ENCODE results near the gene RIGI. TPM values are rescaled to one million over a fixed set of nuclear protein-coding genes. Genes with fewer than 3 reads are reported as not detected.

RIGI gene
- total and polyA plus RNA-seq, 12 donors = 1.5 to 15.2 (median 4.6) TPM

- H3K27ac ChIP-seq = no peak overlapping the region
- DNase-seq (no peak), ATAC-seq (no peak)
- peaks cover 0 to 3% (median 0%) of the 10 kb centered on the region in 11 donors for H3K9me3 ChIP-seq
- intact Hi-C loops (cut with DNase I) = loop anchor here in 1 of 10 donors (10.0 kb wide), 1 partner anchor 63 kb away; no protein-coding TSS in a partner anchor
- peaks cover 0 to 90% (median 16%) of the 10 kb centered on the region in 9 donors for H3K36me3 ChIP-seq
- no peak for TF ChIP-seq CTCF (IDR thresholded peaks at IDR 0.05)
- no peaks in the 10 kb centered on the region for H3K4me1 ChIP-seq
- H3K4me3 ChIP-seq = no peak overlapping the region
- no peaks in the 10 kb centered on the region for H3K27me3 ChIP-seq
Measured at GRCh38 chr9:32497921-32498320, 28.1 kb downstream of the RIGI start.

GRCh38 chr9:32490601-32491000 lies 35.4 kb downstream of the RIGI start:
- no peak for DNase-seq
- 80 to 84% methylated on average over 3 of the region's 3 CpGs for whole genome bisulfite sequencing, 2 donors
- intact Hi-C loops (cut with DNase I) = loop anchor here in 2 of 10 donors (5.0 to 10.0 kb wide), 2 partner anchors 37 to 56 kb away; partner anchors contain the start of gene RIGI (in 1 of the 2)

GRCh38 chr9:32487981-32488380 lies 38.0 kb downstream of the RIGI start:
- H3K36me3 ChIP-seq = peaks cover 0 to 100% (median 35%) of the 10 kb centered on the region in 9 donors
- H3K4me1 ChIP-seq = no peaks in the 10 kb centered on the region
- WGBS, 2 donors = 55 to 72% methylated on average over 3 of the region's 3 CpGs
- intact Hi-C loops (cut with DNase I) = no loop called here
- DNase-seq = no peak
- no peak for ATAC-seq
- no peaks in the 10 kb centered on the region for H3K9me3 ChIP-seq
- no peak for TF ChIP-seq CTCF (IDR thresholded peaks at IDR 0.05)
- H3K27ac ChIP-seq = no peak overlapping the region
- no peak overlapping the region for H3K4me3 ChIP-seq
- no peaks in the 10 kb centered on the region for H3K27me3 ChIP-seq

More at GRCh38 chr9:32490601-32491000, 35.4 kb downstream of the RIGI start:
- H3K4me1 ChIP-seq = no peaks in the 10 kb centered on the region
- no peaks in the 10 kb centered on the region for H3K9me3 ChIP-seq
- peaks cover 0 to 98% (median 21%) of the 10 kb centered on the region in 9 donors for H3K36me3 ChIP-seq
- no peak for ATAC-seq
- no peaks in the 10 kb centered on the region for H3K27me3 ChIP-seq
- no peak for TF ChIP-seq CTCF (IDR thresholded peaks at IDR 0.05)
- no peak overlapping the region for H3K27ac ChIP-seq
- no peak overlapping the region for H3K4me3 ChIP-seq

- Histone ChIP-seq H3K27ac (no peak overlapping the region), H3K4me1 (no peaks in the 10 kb centered on the region), H3K27me3 (no peaks in the 10 kb centered on the region), H3K9me3 (no peaks in the 10 kb centered on the region), H3K36me3 (peaks cover 0 to 100% (median 35%) of the 10 kb centered on the region in 9 donors), H3K4me3 (no peak overlapping the region)
- DNase-seq (no peak), ATAC-seq (no peak)
- intact Hi-C loops (cut with DNase I) = no loop called here
- TF ChIP-seq CTCF (IDR thresholded peaks at IDR 0.05) = no peak
- 87 to 88% methylated on average over 2 of the region's 2 CpGs for WGBS, 2 donors
Measured at GRCh38 chr9:32486839-32487562, 39.0 kb downstream of the RIGI start.

All from heart right ventricle (tissue), 16 donors.